ENCODE results near the gene LARGE1.

LARGE1 gene

DNA sequence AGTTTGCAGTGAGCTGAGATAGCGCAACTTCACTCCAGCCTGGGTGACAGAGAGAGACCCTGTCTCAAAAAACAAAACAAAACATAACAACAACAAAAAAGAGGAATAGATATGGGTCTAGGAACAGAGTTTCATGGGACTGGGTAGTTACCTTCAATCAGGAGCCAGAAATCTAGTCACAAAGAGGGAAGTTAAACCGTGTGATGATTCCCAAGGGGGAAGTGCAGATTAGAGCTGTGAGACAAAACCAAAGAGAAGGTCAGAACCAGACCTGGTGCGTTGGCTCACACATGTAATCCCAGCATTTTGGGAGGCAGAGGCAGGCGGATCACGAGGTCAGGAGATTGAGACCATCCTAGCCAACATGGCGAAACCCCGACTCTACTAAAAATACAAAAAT lies 42.1 kb upstream of the LARGE1 start:
- no peaks in the 10 kb centered on the region for H4K20me1 ChIP-seq (ENCODE audit: insufficient read depth, low read length)
- H3K27ac ChIP-seq (ENCODE audit: low read depth, low read length, poor library complexity, severe bottlenecking) = no peak overlapping the region
- no peak overlapping the region for H3K4me2 ChIP-seq (ENCODE audit: low read length)
- H3F3A ChIP-seq (ENCODE audit: insufficient read depth, low read length) = no peaks in the 10 kb centered on the region
- TF ChIP-seq CTCF (IDR thresholded peaks at IDR 0.05; ENCODE audit: low read length) (no peak), EZH2 (IDR thresholded peaks at IDR 0.05; ENCODE audit: borderline replicate concordance, low read length) (no peak)
- H3K9me3 ChIP-seq (ENCODE audit: low read length) = no peaks in the 10 kb centered on the region
- H2AFZ ChIP-seq (ENCODE audit: low read length) = no peak overlapping the region
- no peak overlapping the region for H3K9ac ChIP-seq (ENCODE audit: low read length)
- H3K27me3 ChIP-seq (ENCODE audit: insufficient read depth, low read length) = no peaks in the 10 kb centered on the region
- no peak overlapping the region for H3K4me3 ChIP-seq (ENCODE audit: low read depth, low read length, poor library complexity, severe bottlenecking)
- H3K36me3 ChIP-seq (ENCODE audit: insufficient read depth, low read length) = no peaks in the 10 kb centered on the region
- H3K9me2 ChIP-seq (ENCODE audit: low read depth, low read length) = no peaks in the 10 kb centered on the region
- H3K79me2 ChIP-seq (ENCODE audit: insufficient read depth, low read length) = no peaks in the 10 kb centered on the region
- no peaks in the 10 kb centered on the region for H3K4me1 ChIP-seq (ENCODE audit: insufficient read depth, low read length, severe bottlenecking)

DNA sequence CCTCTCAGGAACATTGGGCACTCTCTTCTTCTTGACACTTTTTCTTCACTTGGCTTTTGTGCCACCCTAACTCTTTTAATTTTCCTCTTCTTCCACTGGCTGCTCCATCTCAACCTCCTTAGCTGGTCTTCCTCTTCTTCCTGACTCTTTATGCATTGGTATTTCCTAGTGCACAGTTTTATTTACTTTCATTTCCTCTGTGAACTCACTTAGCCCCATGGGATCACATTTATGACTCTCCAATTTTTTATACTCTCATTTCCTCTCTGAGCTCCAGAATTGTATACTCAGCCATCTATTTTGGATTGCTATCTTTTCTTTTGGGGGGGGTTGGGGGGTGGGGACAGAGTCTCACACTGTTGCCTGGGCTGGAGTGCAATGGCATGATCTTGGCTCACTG lies 38.5 kb upstream of the LARGE1 start:
- Histone ChIP-seq H3K4me2 (ENCODE audit: low read length) (no peak overlapping the region), H3K9me3 (ENCODE audit: low read length) (no peaks in the 10 kb centered on the region)

DNA sequence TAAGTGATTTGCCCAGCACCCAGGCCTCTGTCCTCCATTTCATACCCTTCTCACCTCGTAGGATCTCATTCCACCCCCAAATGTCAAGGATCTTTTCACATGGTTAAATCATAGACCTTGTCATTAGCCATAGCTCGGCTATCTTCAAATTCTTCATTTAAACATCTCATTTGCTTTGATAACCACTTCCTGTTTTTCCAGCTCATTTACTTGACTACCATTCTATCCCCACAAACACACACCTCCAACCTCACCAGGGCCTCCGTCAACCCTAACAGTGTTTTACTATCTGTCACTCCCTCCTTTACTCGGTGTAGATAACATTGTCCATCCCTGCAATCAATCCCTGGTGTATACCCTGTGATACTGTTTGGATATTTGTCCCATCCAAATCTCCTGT lies 36.8 kb upstream of the LARGE1 start:
- H3K4me3 ChIP-seq (ENCODE audit: low read depth, low read length, poor library complexity, severe bottlenecking) = no peak overlapping the region
- H4K20me1 ChIP-seq (ENCODE audit: insufficient read depth, low read length) = no peaks in the 10 kb centered on the region
- H3K9me2 ChIP-seq (ENCODE audit: low read depth, low read length) = no peaks in the 10 kb centered on the region
- no peak for TF ChIP-seq EZH2 (IDR thresholded peaks at IDR 0.05; ENCODE audit: borderline replicate concordance, low read length)
- TF ChIP-seq CTCF (IDR thresholded peaks at IDR 0.05; ENCODE audit: low read length) = no peak
- H2AFZ ChIP-seq (ENCODE audit: low read length) = no peak overlapping the region
- H3K36me3 ChIP-seq (ENCODE audit: insufficient read depth, low read length) = no peaks in the 10 kb centered on the region
- no peaks in the 10 kb centered on the region for H3K79me2 ChIP-seq (ENCODE audit: insufficient read depth, low read length)
- H3K27ac ChIP-seq (ENCODE audit: low read depth, low read length, poor library complexity, severe bottlenecking) = no peak overlapping the region
- no peaks in the 10 kb centered on the region for H3K4me1 ChIP-seq (ENCODE audit: insufficient read depth, low read length, severe bottlenecking)
- H3F3A ChIP-seq (ENCODE audit: insufficient read depth, low read length) = no peaks in the 10 kb centered on the region
- no peaks in the 10 kb centered on the region for H3K27me3 ChIP-seq (ENCODE audit: insufficient read depth, low read length)
- no peak overlapping the region for H3K4me2 ChIP-seq (ENCODE audit: low read length)
- no peaks in the 10 kb centered on the region for H3K9me3 ChIP-seq (ENCODE audit: low read length)
- no peak overlapping the region for H3K9ac ChIP-seq (ENCODE audit: low read length)

More for the DNA sequence above, 38.5 kb upstream of the LARGE1 start:
- Histone ChIP-seq H3K79me2 (ENCODE audit: insufficient read depth, low read length) (no peaks in the 10 kb centered on the region), H3K4me3 (ENCODE audit: low read depth, low read length, poor library complexity, severe bottlenecking) (no peak overlapping the region), H3K9me2 (ENCODE audit: low read depth, low read length) (no peaks in the 10 kb centered on the region), H2AFZ (ENCODE audit: low read length) (no peak overlapping the region), H3K27me3 (ENCODE audit: insufficient read depth, low read length) (no peaks in the 10 kb centered on the region), H3K9ac (ENCODE audit: low read length) (no peak overlapping the region), H3K27ac (ENCODE audit: low read depth, low read length, poor library complexity, severe bottlenecking) (no peak overlapping the region), H3K4me1 (ENCODE audit: insufficient read depth, low read length, severe bottlenecking) (no peaks in the 10 kb centered on the region), H3K36me3 (ENCODE audit: insufficient read depth, low read length) (no peaks in the 10 kb centered on the region), H3F3A (ENCODE audit: insufficient read depth, low read length) (no peaks in the 10 kb centered on the region), H4K20me1 (ENCODE audit: insufficient read depth, low read length) (no peaks in the 10 kb centered on the region)
- no peak for TF ChIP-seq CTCF (IDR thresholded peaks at IDR 0.05; ENCODE audit: low read length)
- no peak for TF ChIP-seq EZH2 (IDR thresholded peaks at IDR 0.05; ENCODE audit: borderline replicate concordance, low read length)
